RWPE2 (cell line): ENCODE data around the gene BBS1.

Experiments
- ATAC-seq: fragments of 200-7000 bp; cut with Tn5 transposase; 3 replicates; pipeline ENCODE4 v1.9.1; 2021; ENCODE audit warnings: low read depth
- DNase-seq: peaks from one replicate; pipeline ENCODE4 v3.0.0-alpha.2; 2020; ENCODE audit warnings: low spot score
- H3K27ac ChIP-seq: fragments of 450-650 bp; 2 replicates; pipeline ENCODE4 v1.5.1; 2017; ENCODE audit warnings: mild to moderate bottlenecking; ENCODE audit not compliant: poor library complexity, severe bottlenecking
- H3K27me3 ChIP-seq: fragments of 250-450 bp; sonication (Bioruptor Pico); 2 replicates; pipeline ENCODE4 v1.5.1; 2021; ENCODE audit warnings: mild to moderate bottlenecking, moderate library complexity; ENCODE audit not compliant: insufficient read depth, poor library complexity, severe bottlenecking
- H3K36me3 ChIP-seq: fragments of 250-450 bp; sonication (Bioruptor Pico); 2 replicates; pipeline ENCODE4 v1.5.1; 2020; ENCODE audit warnings: low read depth, mild to moderate bottlenecking, moderate library complexity
- H3K4me1 ChIP-seq: fragments of 250-450 bp; sonication (Bioruptor Pico); 2 replicates; pipeline ENCODE4 v1.5.1; 2021; ENCODE audit warnings: mild to moderate bottlenecking, moderate library complexity; ENCODE audit not compliant: insufficient read depth, poor library complexity, severe bottlenecking
- H3K4me3 ChIP-seq: fragments of 250-450 bp; sonication (Bioruptor Pico); 2 replicates; pipeline ENCODE4 v1.5.1; 2021; ENCODE audit warnings: mild to moderate bottlenecking, moderate library complexity; ENCODE audit not compliant: severe bottlenecking
- H3K9me3 ChIP-seq: fragments of 250-450 bp; sonication (Bioruptor Pico); 2 replicates; pipeline ENCODE4 v1.5.1; 2021; ENCODE audit warnings: mild to moderate bottlenecking, moderate library complexity; ENCODE audit not compliant: severe bottlenecking
- TF ChIP-seq, protein P1 (sequence below): fragments of 450-650 bp; IDR thresholded peaks from one replicate; pipeline ENCODE4 v1.5.1; 2017; ENCODE audit warnings: mild to moderate bottlenecking, moderate library complexity; ENCODE audit not compliant: poor library complexity, severe bottlenecking

Gene BBS1

GRCh38 chr11:66562907-66563583, 52.6 kb downstream of the BBS1 start:
- TF ChIP-seq, protein P1, sequence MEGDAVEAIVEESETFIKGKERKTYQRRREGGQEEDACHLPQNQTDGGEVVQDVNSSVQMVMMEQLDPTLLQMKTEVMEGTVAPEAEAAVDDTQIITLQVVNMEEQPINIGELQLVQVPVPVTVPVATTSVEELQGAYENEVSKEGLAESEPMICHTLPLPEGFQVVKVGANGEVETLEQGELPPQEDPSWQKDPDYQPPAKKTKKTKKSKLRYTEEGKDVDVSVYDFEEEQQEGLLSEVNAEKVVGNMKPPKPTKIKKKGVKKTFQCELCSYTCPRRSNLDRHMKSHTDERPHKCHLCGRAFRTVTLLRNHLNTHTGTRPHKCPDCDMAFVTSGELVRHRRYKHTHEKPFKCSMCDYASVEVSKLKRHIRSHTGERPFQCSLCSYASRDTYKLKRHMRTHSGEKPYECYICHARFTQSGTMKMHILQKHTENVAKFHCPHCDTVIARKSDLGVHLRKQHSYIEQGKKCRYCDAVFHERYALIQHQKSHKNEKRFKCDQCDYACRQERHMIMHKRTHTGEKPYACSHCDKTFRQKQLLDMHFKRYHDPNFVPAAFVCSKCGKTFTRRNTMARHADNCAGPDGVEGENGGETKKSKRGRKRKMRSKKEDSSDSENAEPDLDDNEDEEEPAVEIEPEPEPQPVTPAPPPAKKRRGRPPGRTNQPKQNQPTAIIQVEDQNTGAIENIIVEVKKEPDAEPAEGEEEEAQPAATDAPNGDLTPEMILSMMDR, result no peak
- Histone ChIP-seq H3K4me1 (no peaks in the 10 kb centered on the region), H3K9me3 (no peaks in the 10 kb centered on the region), H3K4me3 (no peak overlapping the region), H3K27me3 (peaks cover 3% of the 10 kb centered on the region), H3K36me3 (no peaks in the 10 kb centered on the region), H3K27ac (no peak overlapping the region)
- DNase-seq (no peak), ATAC-seq (no peak)

DNA sequence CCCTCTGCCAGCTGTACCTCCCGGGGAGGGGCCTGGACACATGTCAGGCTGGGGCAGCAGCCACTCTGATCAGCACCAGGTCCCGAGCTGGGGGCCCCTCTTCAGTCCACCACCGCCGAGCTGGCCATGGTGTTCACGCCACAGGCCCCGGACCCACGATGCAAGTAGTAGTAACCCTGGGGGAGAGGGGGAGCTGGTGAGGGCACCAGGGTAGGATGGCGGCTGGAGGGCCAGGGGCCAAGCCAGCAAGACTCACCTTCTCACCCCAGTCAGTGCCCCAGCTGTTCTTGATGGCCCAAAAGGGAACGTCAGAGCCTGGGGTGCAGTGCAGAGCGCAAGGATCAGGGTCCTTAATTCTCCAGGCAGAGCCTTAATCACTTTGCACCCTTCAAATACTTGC, 53.4 kb downstream of the BBS1 start:
- TF ChIP-seq, protein P1, result no peak
- Histone ChIP-seq H3K4me1 (no peaks in the 10 kb centered on the region), H3K36me3 (no peaks in the 10 kb centered on the region), H3K4me3 (no peak overlapping the region), H3K27me3 (peaks cover under 1% of the 10 kb centered on the region), H3K9me3 (no peaks in the 10 kb centered on the region), H3K27ac (no peak overlapping the region)
- ATAC-seq (no peak), DNase-seq (no peak)

- no peak overlapping the region for H3K27ac ChIP-seq
- DNase-seq (no peak), ATAC-seq (no peak)
- no peaks in the 10 kb centered on the region for H3K27me3 ChIP-seq
- H3K9me3 ChIP-seq, result no peaks in the 10 kb centered on the region
- TF ChIP-seq, protein P1, result no peak
- no peak overlapping the region for H3K4me3 ChIP-seq
- H3K36me3 ChIP-seq, result no peaks in the 10 kb centered on the region
- H3K4me1 ChIP-seq, result no peaks in the 10 kb centered on the region
These were observed 54.1 kb downstream of the BBS1 start for GRCh38 chr11:66564538-66564937.

- ATAC-seq (no peak), DNase-seq (no peak)
- Histone ChIP-seq H3K4me3 (no peak overlapping the region), H3K27me3 (no peaks in the 10 kb centered on the region), H3K9me3 (no peaks in the 10 kb centered on the region), H3K4me1 (no peaks in the 10 kb centered on the region), H3K36me3 (no peaks in the 10 kb centered on the region), H3K27ac (no peak overlapping the region)
- TF ChIP-seq, protein P1, result no peak
These were observed 54.5 kb downstream of the BBS1 start for GRCh38 chr11:66564984-66565383.

GRCh38 chr11:66566221-66566620, 55.8 kb downstream of the BBS1 start:
- no peak for DNase-seq
- ATAC-seq, result no peak
- TF ChIP-seq, protein P1, result no peak
- H3K27me3 ChIP-seq, result no peaks in the 10 kb centered on the region
- no peak overlapping the region for H3K27ac ChIP-seq
- H3K4me1 ChIP-seq, result no peaks in the 10 kb centered on the region
- no peak overlapping the region for H3K4me3 ChIP-seq
- H3K36me3 ChIP-seq, result no peaks in the 10 kb centered on the region
- H3K9me3 ChIP-seq, result no peaks in the 10 kb centered on the region
